Liver (tissue), 9 donors: ENCODE data around the gene PRKACG. TPM values are rescaled to one million over a fixed set of nuclear protein-coding genes. Genes with fewer than 3 reads are reported as not detected.

Source experiments
- DNase-seq: peaks from one replicate; pipeline ENCODE4 v3.0.0-alpha.2; 2017; ENCODE audit warnings: low spot score
- H3K27ac ChIP-seq, 2 donors: one replicate each; pipeline ENCODE4 v1.7.0; 2013; ENCODE audit warnings: inconsistent platforms in 2 of 2, low read length in 2 of 2, control low read depth in 1 of 2, low read depth in 1 of 2, mild to moderate bottlenecking in 1 of 2
- H3K27me3 ChIP-seq, 4 donors: one replicate each; pipeline versions ENCODE4 v1.6.1 to v1.7.0; 2013; ENCODE audit warnings: low read length in 3 of 4, inconsistent platforms in 1 of 4, mild to moderate bottlenecking in 1 of 4, moderate library complexity in 1 of 4; ENCODE audit not compliant: control insufficient read depth in 4 of 4, insufficient read depth in 4 of 4
- H3K36me3 ChIP-seq, 4 donors: one replicate each; pipeline versions ENCODE4 v1.6.1 to v1.7.0; 2013; ENCODE audit warnings: low read length in 3 of 4, mild to moderate bottlenecking in 3 of 4, low read depth in 1 of 4, moderate library complexity in 1 of 4; ENCODE audit not compliant: control insufficient read depth in 4 of 4, insufficient read depth in 3 of 4
- H3K4me1 ChIP-seq, 4 donors: one replicate each; pipeline versions ENCODE4 v1.6.1 to v1.7.0; 2013; ENCODE audit warnings: low read length in 3 of 4, mild to moderate bottlenecking in 3 of 4, moderate library complexity in 1 of 4; ENCODE audit not compliant: control insufficient read depth in 4 of 4, insufficient read depth in 4 of 4
- H3K4me3 ChIP-seq, 3 donors: one replicate each; pipeline versions ENCODE4 v1.6.1 to v1.7.0; 2013; ENCODE audit warnings: low read length in 3 of 3, control low read depth in 1 of 3, low read depth in 1 of 3, mild to moderate bottlenecking in 1 of 3
- H3K9ac ChIP-seq, 2 donors: one replicate each; pipeline ENCODE4 v1.7.0; 2013; ENCODE audit warnings: low read length in 2 of 2, mild to moderate bottlenecking in 2 of 2, moderate library complexity in 2 of 2, control low read depth in 1 of 2, low read depth in 1 of 2
- H3K9me3 ChIP-seq, 4 donors: one replicate each; pipeline versions ENCODE4 v1.6.1 to v1.7.0; 2013; ENCODE audit warnings: low read length in 3 of 4; ENCODE audit not compliant: control insufficient read depth in 4 of 4
- EGR1 ChIP-seq, 2 donors: IDR thresholded peaks; 2 replicates each; pipeline ENCODE4 v1.6.1; 2016 to 2018; ENCODE audit warnings: antibody characterized with exemption in 2 of 2, low read depth in 2 of 2
- FOXA1 ChIP-seq: IDR thresholded peaks from 2 replicates; pipeline ENCODE4 v1.6.1; 2016; ENCODE audit warnings: antibody characterized with exemption
- FOXA2 ChIP-seq: IDR thresholded peaks from 2 replicates; pipeline ENCODE4 v1.6.1; 2016; ENCODE audit warnings: antibody characterized with exemption
- HNF4A ChIP-seq, 2 donors: conservative IDR thresholded peaks; 2 replicates each; pipeline ENCODE4 v1.6.1; 2016; ENCODE audit warnings: antibody characterized with exemption in 2 of 2, mild to moderate bottlenecking in 2 of 2
- HNF4G ChIP-seq: IDR thresholded peaks from 2 replicates; pipeline ENCODE4 v1.6.1; 2016; ENCODE audit warnings: antibody characterized with exemption
- JUND ChIP-seq, 2 donors: IDR thresholded peaks; 2 replicates each; pipeline ENCODE4 v1.6.1; 2016; ENCODE audit warnings: antibody characterized with exemption in 2 of 2
- NR2F2 ChIP-seq: IDR thresholded peaks from 2 replicates; pipeline ENCODE4 v1.6.1; 2016; ENCODE audit warnings: antibody characterized with exemption
- RAD21 ChIP-seq, 2 donors: IDR thresholded peaks; 2 replicates each; pipeline ENCODE4 v1.6.1; 2016; ENCODE audit warnings: antibody characterized with exemption in 2 of 2, mild to moderate bottlenecking in 2 of 2
- SP1 ChIP-seq: IDR thresholded peaks from 2 replicates; pipeline ENCODE4 v1.6.1; 2018; ENCODE audit warnings: antibody characterized with exemption, mild to moderate bottlenecking
- TAF1 ChIP-seq: conservative IDR thresholded peaks from 2 replicates; pipeline ENCODE4 v1.6.1; 2016; ENCODE audit warnings: antibody characterized with exemption, mild to moderate bottlenecking
- YY1 ChIP-seq: IDR thresholded peaks from 2 replicates; pipeline ENCODE4 v1.6.1; 2016; ENCODE audit warnings: antibody characterized with exemption, mild to moderate bottlenecking
- WGBS: extraction: QIAGEN DNeasy Blood & Tissue Kit; methylation state at CpG from one replicate; pipeline ENCODE4 v1.1.7; 2013; 5-methylcytosine and 5-hydroxymethylcytosine counted together
- polyA plus RNA-seq, 2 donors: library from polyadenylated mRNA; stranded (reverse) in 1 of 2; unstranded in 1 of 2; fragments of 200-250 nt in 1 of 2; fragments of >200 nt in 1 of 2; fragmentation: Nextera tagmentation in 1 of 2; extraction: Ambion mirVana in 1 of 2; gene quantifications; one replicate each; pipeline versions ENCODE4 v1.2.1 to v1.2.3, GENCODE V29; 2013 to 2015
- total RNA-seq, 2 donors: library from RNA; depleted of rRNA; stranded (reverse); fragments of >200 nt; gene quantifications; one replicate each; pipeline ENCODE4 v1.2.3, GENCODE V29; 2014
- TF ChIP-seq, protein P1 (sequence below): IDR thresholded peaks from 2 replicates; pipeline ENCODE4 v1.6.1; 2016; ENCODE audit warnings: antibody characterized with exemption
- TF ChIP-seq, protein P2 (sequence below): IDR thresholded peaks from 2 replicates; pipeline ENCODE4 v1.6.1; 2016; ENCODE audit warnings: antibody characterized with exemption
- TF ChIP-seq, protein P3 (sequence below): fragments of 150-350 bp; IDR thresholded peaks from 2 replicates; pipeline ENCODE4 v1.5.1; 2017; ENCODE audit warnings: improper control_type of control experiment, low read depth, low read length; ENCODE audit not compliant: missing input control
- TF ChIP-seq, protein P4 (sequence below): IDR thresholded peaks from 2 replicates; pipeline ENCODE4 v1.6.1; 2016; ENCODE audit warnings: antibody characterized with exemption, mild to moderate bottlenecking
- TF ChIP-seq, protein P5 (sequence below): IDR thresholded peaks from 2 replicates; pipeline ENCODE4 v1.6.1; 2016; ENCODE audit warnings: antibody characterized with exemption
- donor health status: healthy.
- donor health status: healthy.
- donor health status: healthy.
- donor health status: healthy.
- donor health status: healthy.

The PRKACG gene
- total and polyA plus RNA-seq, 4 donors, result not detected

DNA sequence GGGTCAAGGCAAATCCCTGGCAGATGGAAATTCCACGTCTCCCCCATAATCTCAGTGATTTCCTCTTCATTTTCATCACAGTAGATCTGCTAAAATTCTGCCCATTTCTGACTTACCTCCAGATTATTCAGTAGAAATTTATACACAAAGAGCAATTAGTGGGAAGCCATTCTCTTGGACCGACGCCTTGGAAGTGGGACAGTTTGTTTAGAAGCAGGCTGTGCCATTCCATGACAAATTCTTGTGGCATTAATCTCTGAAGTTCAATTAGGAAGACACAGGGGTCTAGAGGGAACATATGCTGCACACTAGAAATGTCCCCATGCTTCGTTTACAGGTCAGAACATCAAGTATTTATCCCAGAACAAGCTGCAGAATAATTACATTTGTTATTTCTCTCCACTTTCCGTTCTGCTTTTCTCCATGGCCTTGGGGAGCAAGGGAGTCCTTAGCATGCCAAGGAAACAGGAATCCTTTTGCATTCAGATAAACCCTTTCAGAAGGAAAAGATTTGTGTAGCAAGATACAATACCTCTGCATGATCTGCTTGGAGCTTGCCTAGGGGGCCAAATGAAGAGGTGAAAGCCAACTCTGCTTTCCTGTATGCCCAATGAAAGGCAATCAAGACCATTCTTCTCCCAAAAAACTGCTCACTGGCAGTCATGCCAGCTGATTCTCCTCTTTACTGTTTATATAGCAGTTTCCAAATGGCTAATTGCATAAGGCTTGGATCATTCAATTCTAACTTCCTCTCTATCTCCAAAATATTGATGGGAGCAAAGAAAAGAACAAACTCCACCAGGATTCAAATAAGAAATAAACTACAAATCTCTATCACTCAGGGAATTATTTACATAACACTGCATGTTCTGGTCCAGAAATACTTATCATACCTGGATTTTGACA is 2.5 kb upstream of the PRKACG start:
- H3K9me3 ChIP-seq, result no peaks in the 10 kb centered on the region
- H3K4me1 ChIP-seq, result peaks cover 0 to 3% (median 0%) of the 10 kb centered on the region in 4 donors
- no peak overlapping the region for H3K9ac ChIP-seq
- H3K27me3 ChIP-seq, result no peaks in the 10 kb centered on the region
- TF ChIP-seq YY1 (no peak), EGR1 (IDR thresholded peaks at IDR 0.05; ENCODE audit: low read depth in 2 of 2) (no peak), TAF1 (no peak), SP1 (no peak), NR2F2 (no peak), JUND (IDR thresholded peaks at IDR 0.05) (no peak), FOXA1 (no peak)
- TF ChIP-seq, protein P1, sequence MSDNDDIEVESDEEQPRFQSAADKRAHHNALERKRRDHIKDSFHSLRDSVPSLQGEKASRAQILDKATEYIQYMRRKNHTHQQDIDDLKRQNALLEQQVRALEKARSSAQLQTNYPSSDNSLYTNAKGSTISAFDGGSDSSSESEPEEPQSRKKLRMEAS, result no peak
- DNase-seq, result no peak
- WGBS, result 77% methylated on average over 5 of the region's 5 CpGs
- H3K4me3 ChIP-seq, result no peak overlapping the region
- no peak overlapping the region for H3K27ac ChIP-seq
- H3K36me3 ChIP-seq, result no peaks in the 10 kb centered on the region

DNA sequence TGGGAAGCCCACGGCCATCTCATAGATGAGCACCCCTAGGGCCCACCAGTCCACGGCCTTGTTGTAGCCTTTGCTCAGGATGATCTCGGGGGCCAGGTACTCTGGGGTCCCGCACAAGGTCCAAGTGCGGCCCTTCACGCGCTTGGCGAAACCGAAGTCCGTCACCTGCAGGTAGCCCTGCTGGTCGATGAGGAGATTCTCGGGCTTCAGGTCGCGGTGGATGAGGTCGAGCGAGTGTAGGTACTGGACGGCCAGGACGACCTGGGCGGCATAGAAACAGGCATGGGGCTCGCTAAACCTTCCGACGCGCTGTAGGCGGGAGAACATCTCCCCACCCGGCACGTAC is 558 bp downstream of the PRKACG start:
- H3K27ac ChIP-seq, result no peak overlapping the region
- no peak overlapping the region for H3K9ac ChIP-seq
- no peaks in the 10 kb centered on the region for H3K27me3 ChIP-seq
- no peak for TF ChIP-seq FOXA1
- TF ChIP-seq, protein P2, sequence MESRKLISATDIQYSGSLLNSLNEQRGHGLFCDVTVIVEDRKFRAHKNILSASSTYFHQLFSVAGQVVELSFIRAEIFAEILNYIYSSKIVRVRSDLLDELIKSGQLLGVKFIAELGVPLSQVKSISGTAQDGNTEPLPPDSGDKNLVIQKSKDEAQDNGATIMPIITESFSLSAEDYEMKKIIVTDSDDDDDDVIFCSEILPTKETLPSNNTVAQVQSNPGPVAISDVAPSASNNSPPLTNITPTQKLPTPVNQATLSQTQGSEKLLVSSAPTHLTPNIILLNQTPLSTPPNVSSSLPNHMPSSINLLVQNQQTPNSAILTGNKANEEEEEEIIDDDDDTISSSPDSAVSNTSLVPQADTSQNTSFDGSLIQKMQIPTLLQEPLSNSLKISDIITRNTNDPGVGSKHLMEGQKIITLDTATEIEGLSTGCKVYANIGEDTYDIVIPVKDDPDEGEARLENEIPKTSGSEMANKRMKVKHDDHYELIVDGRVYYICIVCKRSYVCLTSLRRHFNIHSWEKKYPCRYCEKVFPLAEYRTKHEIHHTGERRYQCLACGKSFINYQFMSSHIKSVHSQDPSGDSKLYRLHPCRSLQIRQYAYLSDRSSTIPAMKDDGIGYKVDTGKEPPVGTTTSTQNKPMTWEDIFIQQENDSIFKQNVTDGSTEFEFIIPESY, result no peak
- no peak for TF ChIP-seq HNF4G
- no peak for TF ChIP-seq NR2F2
- TF ChIP-seq FOXA2, result no peak
- no peak for TF ChIP-seq JUND (IDR thresholded peaks at IDR 0.05)
- TF ChIP-seq, protein P3, sequence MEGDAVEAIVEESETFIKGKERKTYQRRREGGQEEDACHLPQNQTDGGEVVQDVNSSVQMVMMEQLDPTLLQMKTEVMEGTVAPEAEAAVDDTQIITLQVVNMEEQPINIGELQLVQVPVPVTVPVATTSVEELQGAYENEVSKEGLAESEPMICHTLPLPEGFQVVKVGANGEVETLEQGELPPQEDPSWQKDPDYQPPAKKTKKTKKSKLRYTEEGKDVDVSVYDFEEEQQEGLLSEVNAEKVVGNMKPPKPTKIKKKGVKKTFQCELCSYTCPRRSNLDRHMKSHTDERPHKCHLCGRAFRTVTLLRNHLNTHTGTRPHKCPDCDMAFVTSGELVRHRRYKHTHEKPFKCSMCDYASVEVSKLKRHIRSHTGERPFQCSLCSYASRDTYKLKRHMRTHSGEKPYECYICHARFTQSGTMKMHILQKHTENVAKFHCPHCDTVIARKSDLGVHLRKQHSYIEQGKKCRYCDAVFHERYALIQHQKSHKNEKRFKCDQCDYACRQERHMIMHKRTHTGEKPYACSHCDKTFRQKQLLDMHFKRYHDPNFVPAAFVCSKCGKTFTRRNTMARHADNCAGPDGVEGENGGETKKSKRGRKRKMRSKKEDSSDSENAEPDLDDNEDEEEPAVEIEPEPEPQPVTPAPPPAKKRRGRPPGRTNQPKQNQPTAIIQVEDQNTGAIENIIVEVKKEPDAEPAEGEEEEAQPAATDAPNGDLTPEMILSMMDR, result no peak
- TF ChIP-seq, protein P4, sequence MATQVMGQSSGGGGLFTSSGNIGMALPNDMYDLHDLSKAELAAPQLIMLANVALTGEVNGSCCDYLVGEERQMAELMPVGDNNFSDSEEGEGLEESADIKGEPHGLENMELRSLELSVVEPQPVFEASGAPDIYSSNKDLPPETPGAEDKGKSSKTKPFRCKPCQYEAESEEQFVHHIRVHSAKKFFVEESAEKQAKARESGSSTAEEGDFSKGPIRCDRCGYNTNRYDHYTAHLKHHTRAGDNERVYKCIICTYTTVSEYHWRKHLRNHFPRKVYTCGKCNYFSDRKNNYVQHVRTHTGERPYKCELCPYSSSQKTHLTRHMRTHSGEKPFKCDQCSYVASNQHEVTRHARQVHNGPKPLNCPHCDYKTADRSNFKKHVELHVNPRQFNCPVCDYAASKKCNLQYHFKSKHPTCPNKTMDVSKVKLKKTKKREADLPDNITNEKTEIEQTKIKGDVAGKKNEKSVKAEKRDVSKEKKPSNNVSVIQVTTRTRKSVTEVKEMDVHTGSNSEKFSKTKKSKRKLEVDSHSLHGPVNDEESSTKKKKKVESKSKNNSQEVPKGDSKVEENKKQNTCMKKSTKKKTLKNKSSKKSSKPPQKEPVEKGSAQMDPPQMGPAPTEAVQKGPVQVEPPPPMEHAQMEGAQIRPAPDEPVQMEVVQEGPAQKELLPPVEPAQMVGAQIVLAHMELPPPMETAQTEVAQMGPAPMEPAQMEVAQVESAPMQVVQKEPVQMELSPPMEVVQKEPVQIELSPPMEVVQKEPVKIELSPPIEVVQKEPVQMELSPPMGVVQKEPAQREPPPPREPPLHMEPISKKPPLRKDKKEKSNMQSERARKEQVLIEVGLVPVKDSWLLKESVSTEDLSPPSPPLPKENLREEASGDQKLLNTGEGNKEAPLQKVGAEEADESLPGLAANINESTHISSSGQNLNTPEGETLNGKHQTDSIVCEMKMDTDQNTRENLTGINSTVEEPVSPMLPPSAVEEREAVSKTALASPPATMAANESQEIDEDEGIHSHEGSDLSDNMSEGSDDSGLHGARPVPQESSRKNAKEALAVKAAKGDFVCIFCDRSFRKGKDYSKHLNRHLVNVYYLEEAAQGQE, result no peak
- no peak for TF ChIP-seq HNF4A (conservative IDR thresholded peaks at IDR 0.05)
- TF ChIP-seq RAD21 (IDR thresholded peaks at IDR 0.05), result no peak
- TF ChIP-seq, protein P5, sequence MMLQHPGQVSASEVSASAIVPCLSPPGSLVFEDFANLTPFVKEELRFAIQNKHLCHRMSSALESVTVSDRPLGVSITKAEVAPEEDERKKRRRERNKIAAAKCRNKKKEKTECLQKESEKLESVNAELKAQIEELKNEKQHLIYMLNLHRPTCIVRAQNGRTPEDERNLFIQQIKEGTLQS, result no peak
- H3K4me1 ChIP-seq, result peaks cover 0 to 3% (median 0%) of the 10 kb centered on the region in 4 donors
- H3K9me3 ChIP-seq, result no peaks in the 10 kb centered on the region
- WGBS, result 95% methylated on average over 26 of the region's 26 CpGs
- DNase-seq, result no peak
- H3K4me3 ChIP-seq, result no peak overlapping the region
- no peaks in the 10 kb centered on the region for H3K36me3 ChIP-seq
